Duodenal mucosa (tissue), 2 donors: ENCODE measurements around the gene STX16.

Experiments used
- H3K27ac ChIP-seq: one replicate; pipeline ENCODE4 v1.7.0; 2013; ENCODE audit warnings: low read depth, low read length
- H3K27me3 ChIP-seq, 2 donors: one replicate each; pipeline ENCODE4 v1.7.0; 2013; ENCODE audit warnings: low read length in 2 of 2, control low read depth in 1 of 2; ENCODE audit not compliant: insufficient read depth in 2 of 2, control insufficient read depth in 1 of 2
- H3K36me3 ChIP-seq, 2 donors: one replicate each; pipeline ENCODE4 v1.7.0; 2013; ENCODE audit warnings: low read length in 2 of 2, control low read depth in 1 of 2; ENCODE audit not compliant: insufficient read depth in 2 of 2, control insufficient read depth in 1 of 2
- H3K4me1 ChIP-seq, 2 donors: one replicate each; pipeline ENCODE4 v1.7.0; 2013; ENCODE audit warnings: low read length in 2 of 2, control low read depth in 1 of 2; ENCODE audit not compliant: insufficient read depth in 2 of 2, control insufficient read depth in 1 of 2
- H3K4me3 ChIP-seq, 2 donors: one replicate each; pipeline ENCODE4 v1.7.0; 2013; ENCODE audit warnings: low read length in 2 of 2, low read depth in 1 of 2
- H3K9ac ChIP-seq, 2 donors: one replicate each; pipeline ENCODE4 v1.7.0; 2013; ENCODE audit warnings: low read length in 2 of 2, low read depth in 1 of 2
- H3K9me3 ChIP-seq, 2 donors: one replicate each; pipeline ENCODE4 v1.7.0; 2013; ENCODE audit warnings: low read length in 2 of 2, control low read depth in 1 of 2; ENCODE audit not compliant: control insufficient read depth in 1 of 2

STX16 gene

GRCh38 chr20:58688840-58689239 is 37.8 kb downstream of the STX16 start:
- Histone ChIP-seq H3K9me3 (no peaks in the 10 kb centered on the region), H3K27ac (no peak overlapping the region), H3K36me3 (no peaks in the 10 kb centered on the region), H3K9ac (no peak overlapping the region), H3K27me3 (no peaks in the 10 kb centered on the region), H3K4me1 (peaks cover 13% of the 10 kb centered on the region in 2 donors), H3K4me3 (no peak overlapping the region)

- H3K9ac ChIP-seq, result no peak overlapping the region
These were observed 39.5 kb downstream of the STX16 start for GRCh38 chr20:58690396-58691135.

GRCh38 chr20:58691773-58692578 is 40.9 kb downstream of the STX16 start:
- no peaks in the 10 kb centered on the region for H3K27me3 ChIP-seq
- no peaks in the 10 kb centered on the region for H3K9me3 ChIP-seq
- peak overlapping the region; percentile 47 to 51 for H3K9ac ChIP-seq
- peak overlapping the region; percentile 77 for H3K27ac ChIP-seq
- peaks cover 22 to 33% of the 10 kb centered on the region in 2 donors for H3K4me1 ChIP-seq
- H3K4me3 ChIP-seq, result peak overlapping the region in 1 of 2 donors; percentile 10
- H3K36me3 ChIP-seq, result peaks cover 10 to 22% of the 10 kb centered on the region in 2 donors

More at GRCh38 chr20:58690396-58691135, 39.5 kb downstream of the STX16 start:
- Histone ChIP-seq H3K36me3 (peaks cover under 1 to 8% of the 10 kb centered on the region in 2 donors), H3K4me3 (no peak overlapping the region), H3K27ac (no peak overlapping the region), H3K4me1 (peaks cover 20 to 26% of the 10 kb centered on the region in 2 donors), H3K9me3 (no peaks in the 10 kb centered on the region), H3K27me3 (no peaks in the 10 kb centered on the region)

GRCh38 chr20:58692579-58693225 is 41.6 kb downstream of the STX16 start, which contains the start of gene NPEPL1:
NPEPL1 (plus strand) TSS chr20:58692800; CDS start chr20:58692901, 101 bp downstream.
- H3K27me3 ChIP-seq, result no peaks in the 10 kb centered on the region
- H3K4me1 ChIP-seq, result peaks cover 27 to 39% of the 10 kb centered on the region in 2 donors
- H3K9ac ChIP-seq, result peak within 1 kb of the TSS; percentile 63 to 79
- H3K9me3 ChIP-seq, result no peaks in the 10 kb centered on the region
- H3K36me3 ChIP-seq, result peaks cover 11 to 28% of the 10 kb centered on the region in 2 donors
- H3K4me3 ChIP-seq, result peak within 1 kb of the TSS; percentile 66 to 71
- peak within 1 kb of the TSS; percentile 77 for H3K27ac ChIP-seq

GRCh38 chr20:58693226-58694006 is 42.3 kb downstream of the STX16 start:
- H3K27ac ChIP-seq, result no peak overlapping the region
- H3K27me3 ChIP-seq, result no peaks in the 10 kb centered on the region
- H3K9me3 ChIP-seq, result no peaks in the 10 kb centered on the region
- peaks cover 11 to 28% of the 10 kb centered on the region in 2 donors for H3K36me3 ChIP-seq
- H3K9ac ChIP-seq, result peak overlapping the region; percentile 63 to 79
- peak overlapping the region; percentile 66 to 71 for H3K4me3 ChIP-seq
- H3K4me1 ChIP-seq, result peaks cover 30 to 42% of the 10 kb centered on the region in 2 donors

GRCh38 chr20:58694241-58695083 is 43.4 kb downstream of the STX16 start:
- Histone ChIP-seq H3K9ac (no peak overlapping the region), H3K36me3 (peaks cover 15 to 36% of the 10 kb centered on the region in 2 donors), H3K9me3 (no peaks in the 10 kb centered on the region), H3K27ac (no peak overlapping the region), H3K27me3 (no peaks in the 10 kb centered on the region), H3K4me1 (peaks cover 30 to 42% of the 10 kb centered on the region in 2 donors), H3K4me3 (peak overlapping the region in 1 of 2 donors; percentile 71)

- Histone ChIP-seq H3K4me1 (peaks cover 30 to 42% of the 10 kb centered on the region in 2 donors), H3K4me3 (no peak overlapping the region), H3K9ac (no peak overlapping the region), H3K27ac (no peak overlapping the region), H3K9me3 (no peaks in the 10 kb centered on the region), H3K36me3 (peaks cover 15 to 41% of the 10 kb centered on the region in 2 donors), H3K27me3 (no peaks in the 10 kb centered on the region)
These were observed 44.1 kb downstream of the STX16 start for GRCh38 chr20:58695084-58695722.

GRCh38 chr20:58695895-58696375 is 44.9 kb downstream of the STX16 start:
- Histone ChIP-seq H3K4me1 (peaks cover 30 to 42% of the 10 kb centered on the region in 2 donors), H3K27me3 (no peaks in the 10 kb centered on the region), H3K4me3 (no peak overlapping the region), H3K27ac (no peak overlapping the region), H3K9ac (no peak overlapping the region), H3K36me3 (peaks cover 15 to 41% of the 10 kb centered on the region in 2 donors), H3K9me3 (no peaks in the 10 kb centered on the region)
